HCT116 (cell line): Measurements from ENCODE around the gene COX10.

Experiments used
- CEBPB ChIP-seq: IDR thresholded peaks from 2 replicates; pipeline ENCODE4 v1.6.1; 2012; ENCODE audit warnings: low read depth
- EZH2 ChIP-seq: fragments of 200-600 bp; sonication (generic); IDR thresholded peaks from 2 replicates; pipeline ENCODE4 v1.6.1; 2017; ENCODE audit warnings: antibody characterized with exemption, mixed run types
- EZH2phosphoT487 ChIP-seq: fragments of 200-600 bp; IDR thresholded peaks from 2 replicates; pipeline ENCODE4 v1.6.1; 2018; ENCODE audit warnings: antibody characterized with exemption, borderline replicate concordance
- POLR2A ChIP-seq: IDR thresholded peaks from 2 replicates; pipeline ENCODE4 v1.7.0; 2011; ENCODE audit warnings: borderline replicate concordance; ENCODE audit not compliant: insufficient read depth, insufficient read length; ENCODE audit errors: extremely low read depth
- RAD21 ChIP-seq: IDR thresholded peaks from 2 replicates; pipeline ENCODE4 v1.6.1; 2012; ENCODE audit warnings: low read depth, mild to moderate bottlenecking
- SIN3A ChIP-seq: IDR thresholded peaks from 2 replicates; pipeline ENCODE4 v1.6.1; 2012; ENCODE audit warnings: low read depth
- SRF ChIP-seq: IDR thresholded peaks from 2 replicates; pipeline ENCODE4 v1.6.1; 2012; ENCODE audit warnings: low read depth
- ZNF274 ChIP-seq: fragments of 200-500 bp; sonication (Bioruptor generic); IDR thresholded peaks from 2 replicates; pipeline ENCODE4 v1.6.1; 2014; ENCODE audit warnings: mild to moderate bottlenecking, low read depth, low read length, inconsistent platforms
- TF ChIP-seq, protein P1 (sequence below), 3 experiments: fragments of 200-600 bp in 1 of 3; sonication (generic) in 1 of 3; IDR thresholded peaks in 2 of 3; conservative IDR thresholded peaks in 1 of 3; 2 replicates each; pipeline ENCODE4 v1.5.1; 2012 to 2017; ENCODE audit warnings: low read depth in 2 of 3, low read length in 2 of 3, antibody characterized with exemption in 1 of 3, borderline replicate concordance in 1 of 3, control low read depth in 1 of 3, mild to moderate bottlenecking in 1 of 3, mixed read lengths in 1 of 3, mixed run types in 1 of 3, moderate library complexity in 1 of 3; ENCODE audit not compliant: insufficient read depth in 1 of 3
- TF ChIP-seq, protein P2 (sequence below): IDR thresholded peaks from 2 replicates; pipeline ENCODE4 v1.6.1; 2011; ENCODE audit warnings: mild to moderate bottlenecking, low read length, moderate library complexity; ENCODE audit not compliant: insufficient replicate concordance; ENCODE audit errors: extremely low read depth
- TF ChIP-seq, protein P3 (sequence below): IDR thresholded peaks from 2 replicates; pipeline ENCODE4 v1.6.1; 2012
- TF ChIP-seq, protein P4 (sequence below): IDR thresholded peaks from 2 replicates; pipeline ENCODE4 v1.6.1; 2012; ENCODE audit warnings: low read depth
- TF ChIP-seq, protein P5 (sequence below): IDR thresholded peaks from 2 replicates; pipeline ENCODE4 v1.6.1; 2012

DNA sequence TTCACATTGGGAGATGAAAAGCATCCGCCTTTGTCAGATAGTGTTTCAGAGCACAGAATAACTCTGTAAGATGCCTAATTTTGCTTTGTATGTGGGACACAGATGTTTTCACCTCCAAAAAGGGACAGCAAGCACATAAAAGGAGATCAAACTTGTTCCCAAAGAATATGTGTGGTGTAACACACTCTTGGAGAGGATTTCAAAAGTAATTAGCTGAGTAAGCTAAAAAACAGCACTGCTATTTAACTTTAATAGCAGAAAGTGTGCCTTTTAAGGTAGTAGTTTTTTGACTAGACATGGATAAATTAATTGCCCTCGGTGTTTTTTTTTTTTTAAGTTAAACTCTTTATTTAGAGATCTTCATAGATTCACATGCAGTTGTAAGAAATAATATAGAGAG lies 65.2 kb downstream of the COX10 start:
- TF ChIP-seq EZH2 = no peak
- TF ChIP-seq, protein P1, sequence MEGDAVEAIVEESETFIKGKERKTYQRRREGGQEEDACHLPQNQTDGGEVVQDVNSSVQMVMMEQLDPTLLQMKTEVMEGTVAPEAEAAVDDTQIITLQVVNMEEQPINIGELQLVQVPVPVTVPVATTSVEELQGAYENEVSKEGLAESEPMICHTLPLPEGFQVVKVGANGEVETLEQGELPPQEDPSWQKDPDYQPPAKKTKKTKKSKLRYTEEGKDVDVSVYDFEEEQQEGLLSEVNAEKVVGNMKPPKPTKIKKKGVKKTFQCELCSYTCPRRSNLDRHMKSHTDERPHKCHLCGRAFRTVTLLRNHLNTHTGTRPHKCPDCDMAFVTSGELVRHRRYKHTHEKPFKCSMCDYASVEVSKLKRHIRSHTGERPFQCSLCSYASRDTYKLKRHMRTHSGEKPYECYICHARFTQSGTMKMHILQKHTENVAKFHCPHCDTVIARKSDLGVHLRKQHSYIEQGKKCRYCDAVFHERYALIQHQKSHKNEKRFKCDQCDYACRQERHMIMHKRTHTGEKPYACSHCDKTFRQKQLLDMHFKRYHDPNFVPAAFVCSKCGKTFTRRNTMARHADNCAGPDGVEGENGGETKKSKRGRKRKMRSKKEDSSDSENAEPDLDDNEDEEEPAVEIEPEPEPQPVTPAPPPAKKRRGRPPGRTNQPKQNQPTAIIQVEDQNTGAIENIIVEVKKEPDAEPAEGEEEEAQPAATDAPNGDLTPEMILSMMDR (IDR thresholded peaks at IDR 0.05 in 2 of 3, conservative IDR thresholded peaks at IDR 0.05 in 1 of 3; ENCODE audit: borderline replicate concordance in 1 of 3, insufficient read depth in 1 of 3, low read depth in 2 of 3, low read length in 2 of 3) = no peak
- no peak for TF ChIP-seq CEBPB
- TF ChIP-seq, protein P2, sequence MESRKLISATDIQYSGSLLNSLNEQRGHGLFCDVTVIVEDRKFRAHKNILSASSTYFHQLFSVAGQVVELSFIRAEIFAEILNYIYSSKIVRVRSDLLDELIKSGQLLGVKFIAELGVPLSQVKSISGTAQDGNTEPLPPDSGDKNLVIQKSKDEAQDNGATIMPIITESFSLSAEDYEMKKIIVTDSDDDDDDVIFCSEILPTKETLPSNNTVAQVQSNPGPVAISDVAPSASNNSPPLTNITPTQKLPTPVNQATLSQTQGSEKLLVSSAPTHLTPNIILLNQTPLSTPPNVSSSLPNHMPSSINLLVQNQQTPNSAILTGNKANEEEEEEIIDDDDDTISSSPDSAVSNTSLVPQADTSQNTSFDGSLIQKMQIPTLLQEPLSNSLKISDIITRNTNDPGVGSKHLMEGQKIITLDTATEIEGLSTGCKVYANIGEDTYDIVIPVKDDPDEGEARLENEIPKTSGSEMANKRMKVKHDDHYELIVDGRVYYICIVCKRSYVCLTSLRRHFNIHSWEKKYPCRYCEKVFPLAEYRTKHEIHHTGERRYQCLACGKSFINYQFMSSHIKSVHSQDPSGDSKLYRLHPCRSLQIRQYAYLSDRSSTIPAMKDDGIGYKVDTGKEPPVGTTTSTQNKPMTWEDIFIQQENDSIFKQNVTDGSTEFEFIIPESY = no peak
- TF ChIP-seq POLR2A = no peak
- TF ChIP-seq ZNF274 = no peak
- TF ChIP-seq, protein P3, sequence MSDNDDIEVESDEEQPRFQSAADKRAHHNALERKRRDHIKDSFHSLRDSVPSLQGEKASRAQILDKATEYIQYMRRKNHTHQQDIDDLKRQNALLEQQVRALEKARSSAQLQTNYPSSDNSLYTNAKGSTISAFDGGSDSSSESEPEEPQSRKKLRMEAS = no peak
- TF ChIP-seq EZH2phosphoT487 = no peak
- TF ChIP-seq, protein P4, sequence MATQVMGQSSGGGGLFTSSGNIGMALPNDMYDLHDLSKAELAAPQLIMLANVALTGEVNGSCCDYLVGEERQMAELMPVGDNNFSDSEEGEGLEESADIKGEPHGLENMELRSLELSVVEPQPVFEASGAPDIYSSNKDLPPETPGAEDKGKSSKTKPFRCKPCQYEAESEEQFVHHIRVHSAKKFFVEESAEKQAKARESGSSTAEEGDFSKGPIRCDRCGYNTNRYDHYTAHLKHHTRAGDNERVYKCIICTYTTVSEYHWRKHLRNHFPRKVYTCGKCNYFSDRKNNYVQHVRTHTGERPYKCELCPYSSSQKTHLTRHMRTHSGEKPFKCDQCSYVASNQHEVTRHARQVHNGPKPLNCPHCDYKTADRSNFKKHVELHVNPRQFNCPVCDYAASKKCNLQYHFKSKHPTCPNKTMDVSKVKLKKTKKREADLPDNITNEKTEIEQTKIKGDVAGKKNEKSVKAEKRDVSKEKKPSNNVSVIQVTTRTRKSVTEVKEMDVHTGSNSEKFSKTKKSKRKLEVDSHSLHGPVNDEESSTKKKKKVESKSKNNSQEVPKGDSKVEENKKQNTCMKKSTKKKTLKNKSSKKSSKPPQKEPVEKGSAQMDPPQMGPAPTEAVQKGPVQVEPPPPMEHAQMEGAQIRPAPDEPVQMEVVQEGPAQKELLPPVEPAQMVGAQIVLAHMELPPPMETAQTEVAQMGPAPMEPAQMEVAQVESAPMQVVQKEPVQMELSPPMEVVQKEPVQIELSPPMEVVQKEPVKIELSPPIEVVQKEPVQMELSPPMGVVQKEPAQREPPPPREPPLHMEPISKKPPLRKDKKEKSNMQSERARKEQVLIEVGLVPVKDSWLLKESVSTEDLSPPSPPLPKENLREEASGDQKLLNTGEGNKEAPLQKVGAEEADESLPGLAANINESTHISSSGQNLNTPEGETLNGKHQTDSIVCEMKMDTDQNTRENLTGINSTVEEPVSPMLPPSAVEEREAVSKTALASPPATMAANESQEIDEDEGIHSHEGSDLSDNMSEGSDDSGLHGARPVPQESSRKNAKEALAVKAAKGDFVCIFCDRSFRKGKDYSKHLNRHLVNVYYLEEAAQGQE = no peak
- TF ChIP-seq SRF = no peak
- no peak for TF ChIP-seq SIN3A
- no peak for TF ChIP-seq RAD21
- TF ChIP-seq, protein P5, sequence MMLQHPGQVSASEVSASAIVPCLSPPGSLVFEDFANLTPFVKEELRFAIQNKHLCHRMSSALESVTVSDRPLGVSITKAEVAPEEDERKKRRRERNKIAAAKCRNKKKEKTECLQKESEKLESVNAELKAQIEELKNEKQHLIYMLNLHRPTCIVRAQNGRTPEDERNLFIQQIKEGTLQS = no peak
